ENCODE measurements around the gene KCNJ9.

Gene KCNJ9

GRCh38 chr1:160137216-160137862 is 56.0 kb downstream of the KCNJ9 start:
- no peak for TF ChIP-seq CTCF (IDR thresholded peaks at IDR 0.05; ENCODE audit: insufficient read depth, low read length, poor library complexity, severe bottlenecking)
- H3K27me3 ChIP-seq (replicated peaks; ENCODE audit: control insufficient read depth, insufficient read depth, low read length) = no peaks in the 10 kb centered on the region; the same call in 1 of the 2 replicates
- no peaks in the 10 kb centered on the region for H3K36me3 ChIP-seq (ENCODE audit: control insufficient read depth, insufficient read depth, low read length)
- no peak overlapping the region for H3K4me3 ChIP-seq (replicated peaks; ENCODE audit: low read depth, low read length)
- DNase-seq (ENCODE audit: extremely low read depth, insufficient read length) = no peak

- H3K27me3 ChIP-seq (replicated peaks; ENCODE audit: control insufficient read depth, insufficient read depth, low read length) = no peaks in the 10 kb centered on the region; the same call in 1 of the 2 replicates
- DNase-seq (ENCODE audit: extremely low read depth, insufficient read length) = no peak
- no peak for TF ChIP-seq CTCF (IDR thresholded peaks at IDR 0.05; ENCODE audit: insufficient read depth, low read length, poor library complexity, severe bottlenecking)
- H3K36me3 ChIP-seq (ENCODE audit: control insufficient read depth, insufficient read depth, low read length) = no peaks in the 10 kb centered on the region
- no peak overlapping the region for H3K4me3 ChIP-seq (replicated peaks; ENCODE audit: low read depth, low read length)
Observed at GRCh38 chr1:160139840-160140239, 58.5 kb downstream of the KCNJ9 start.

Data from GM06990 (cell line).